Vagina (tissue), 2 donors: Measurements from ENCODE around the gene DCANP1.

Source experiments
- POLR2A ChIP-seq, 2 donors: fragments of 450-650 bp; IDR thresholded peaks; one replicate each; pipeline ENCODE4 v1.6.1; 2017; ENCODE audit warnings: antibody characterized with exemption in 2 of 2, mild to moderate bottlenecking in 2 of 2, moderate library complexity in 2 of 2
- POLR2AphosphoS5 ChIP-seq, 2 donors: sonication (generic); formaldehyde crosslinking; IDR thresholded peaks; one replicate each; pipeline ENCODE4 v1.9.0; 2017; ENCODE audit warnings: antibody characterized with exemption in 2 of 2, mild to moderate bottlenecking in 2 of 2, low read depth in 1 of 2; ENCODE audit not compliant: insufficient read depth in 1 of 2
- TF ChIP-seq, protein P1 (sequence below), 3 experiments: fragments of 450-650 bp in 2 of 3; fragments of 200-600 bp in 1 of 3; sonication (generic) in 1 of 3; IDR thresholded peaks; one replicate each; pipeline ENCODE4 v1.5.1; 2017 to 2019; ENCODE audit warnings: antibody characterized with exemption in 3 of 3, mild to moderate bottlenecking in 2 of 3, moderate library complexity in 2 of 3

GRCh38 chr5:135395451-135395850 lies 51.7 kb downstream of the DCANP1 start:
- no peak for TF ChIP-seq POLR2A (IDR thresholded peaks at IDR 0.05)
- TF ChIP-seq, protein P1, sequence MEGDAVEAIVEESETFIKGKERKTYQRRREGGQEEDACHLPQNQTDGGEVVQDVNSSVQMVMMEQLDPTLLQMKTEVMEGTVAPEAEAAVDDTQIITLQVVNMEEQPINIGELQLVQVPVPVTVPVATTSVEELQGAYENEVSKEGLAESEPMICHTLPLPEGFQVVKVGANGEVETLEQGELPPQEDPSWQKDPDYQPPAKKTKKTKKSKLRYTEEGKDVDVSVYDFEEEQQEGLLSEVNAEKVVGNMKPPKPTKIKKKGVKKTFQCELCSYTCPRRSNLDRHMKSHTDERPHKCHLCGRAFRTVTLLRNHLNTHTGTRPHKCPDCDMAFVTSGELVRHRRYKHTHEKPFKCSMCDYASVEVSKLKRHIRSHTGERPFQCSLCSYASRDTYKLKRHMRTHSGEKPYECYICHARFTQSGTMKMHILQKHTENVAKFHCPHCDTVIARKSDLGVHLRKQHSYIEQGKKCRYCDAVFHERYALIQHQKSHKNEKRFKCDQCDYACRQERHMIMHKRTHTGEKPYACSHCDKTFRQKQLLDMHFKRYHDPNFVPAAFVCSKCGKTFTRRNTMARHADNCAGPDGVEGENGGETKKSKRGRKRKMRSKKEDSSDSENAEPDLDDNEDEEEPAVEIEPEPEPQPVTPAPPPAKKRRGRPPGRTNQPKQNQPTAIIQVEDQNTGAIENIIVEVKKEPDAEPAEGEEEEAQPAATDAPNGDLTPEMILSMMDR (IDR thresholded peaks at IDR 0.05) = no peak
- TF ChIP-seq POLR2AphosphoS5 (IDR thresholded peaks at IDR 0.05; ENCODE audit: insufficient read depth in 1 of 2, low read depth in 1 of 2) = no peak
